Tibial nerve (tissue), 4 donors: ENCODE measurements around the gene MECP2.

Experiments used
- EP300 ChIP-seq, 2 donors: sonication (generic); formaldehyde crosslinking; IDR thresholded peaks; one replicate each; pipeline ENCODE4 v1.6.1; 2017; ENCODE audit warnings: antibody characterized with exemption in 2 of 2, mild to moderate bottlenecking in 1 of 2
- TF ChIP-seq, protein P1 (sequence below), 5 experiments: fragments of 200-600 bp in 3 of 5; fragments of 450-650 bp in 2 of 5; sonication (generic) in 3 of 5; IDR thresholded peaks; one replicate each; pipeline ENCODE4 v1.5.1; 2016 to 2019; ENCODE audit warnings: antibody characterized with exemption in 5 of 5, mild to moderate bottlenecking in 3 of 5, moderate library complexity in 2 of 5

DNA sequence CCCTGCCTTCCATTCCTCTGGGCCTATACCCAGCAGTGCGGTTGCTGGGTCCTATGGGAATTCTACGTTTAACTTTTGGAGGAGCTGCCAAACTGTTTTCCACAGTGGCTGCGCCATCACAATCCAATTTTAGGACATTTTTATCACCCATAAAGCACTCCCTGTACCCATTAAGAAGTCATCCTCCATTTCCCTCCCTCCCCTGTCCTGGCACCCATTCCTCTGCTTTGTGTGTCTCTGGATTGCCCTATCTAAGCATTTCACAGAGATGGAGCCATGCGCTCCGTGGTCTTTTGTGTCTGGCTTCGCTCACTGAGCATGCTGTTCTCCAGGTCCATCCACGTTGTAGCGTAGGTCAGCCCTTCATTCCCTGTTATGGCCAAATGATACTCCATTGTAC lies 44.9 kb upstream of the MECP2 start:
- TF ChIP-seq, protein P1, sequence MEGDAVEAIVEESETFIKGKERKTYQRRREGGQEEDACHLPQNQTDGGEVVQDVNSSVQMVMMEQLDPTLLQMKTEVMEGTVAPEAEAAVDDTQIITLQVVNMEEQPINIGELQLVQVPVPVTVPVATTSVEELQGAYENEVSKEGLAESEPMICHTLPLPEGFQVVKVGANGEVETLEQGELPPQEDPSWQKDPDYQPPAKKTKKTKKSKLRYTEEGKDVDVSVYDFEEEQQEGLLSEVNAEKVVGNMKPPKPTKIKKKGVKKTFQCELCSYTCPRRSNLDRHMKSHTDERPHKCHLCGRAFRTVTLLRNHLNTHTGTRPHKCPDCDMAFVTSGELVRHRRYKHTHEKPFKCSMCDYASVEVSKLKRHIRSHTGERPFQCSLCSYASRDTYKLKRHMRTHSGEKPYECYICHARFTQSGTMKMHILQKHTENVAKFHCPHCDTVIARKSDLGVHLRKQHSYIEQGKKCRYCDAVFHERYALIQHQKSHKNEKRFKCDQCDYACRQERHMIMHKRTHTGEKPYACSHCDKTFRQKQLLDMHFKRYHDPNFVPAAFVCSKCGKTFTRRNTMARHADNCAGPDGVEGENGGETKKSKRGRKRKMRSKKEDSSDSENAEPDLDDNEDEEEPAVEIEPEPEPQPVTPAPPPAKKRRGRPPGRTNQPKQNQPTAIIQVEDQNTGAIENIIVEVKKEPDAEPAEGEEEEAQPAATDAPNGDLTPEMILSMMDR (IDR thresholded peaks at IDR 0.05): no peak
- no peak for TF ChIP-seq EP300 (IDR thresholded peaks at IDR 0.05)
